Nephron (organoid): Measurements from ENCODE around the gene HS6ST3.

ENCODE experiments used
- H3K27ac Mint-ChIP-seq, 3 experiments: 2 replicates each; pipeline ENCODE4 v1.8.0; 2020; ENCODE audit warnings: mixed read lengths in 3 of 3, mild to moderate bottlenecking in 2 of 3, moderate library complexity in 1 of 3
- H3K27me3 Mint-ChIP-seq: 2 replicates; pipeline ENCODE4 v1.8.0; 2021; ENCODE audit warnings: low read depth, mild to moderate bottlenecking, moderate library complexity, mixed read lengths
- H3K36me3 Mint-ChIP-seq: 2 replicates; pipeline ENCODE4 v1.8.0; 2020; ENCODE audit warnings: low read depth, mixed read lengths
- H3K4me1 Mint-ChIP-seq: 2 replicates; pipeline ENCODE4 v1.8.0; 2020; ENCODE audit warnings: mixed read lengths
- H3K4me3 Mint-ChIP-seq, 3 experiments: 2 replicates each; pipeline ENCODE4 v1.8.0; 2020; ENCODE audit warnings: mild to moderate bottlenecking in 3 of 3, mixed read lengths in 3 of 3, moderate library complexity in 2 of 3
- H3K9me3 Mint-ChIP-seq: 2 replicates; pipeline ENCODE4 v1.8.0; 2020; ENCODE audit warnings: mixed read lengths
- CTCF ChIP-seq, 3 experiments: fragments of 200-600 bp; sonication (generic); IDR thresholded peaks; one replicate each; pipeline ENCODE4 v1.5.0; 2021; ENCODE audit warnings: antibody characterized with exemption in 3 of 3; ENCODE audit not compliant: unreplicated experiment in 3 of 3

Gene HS6ST3

GRCh38 chr13:96837809-96838208, 747.9 kb downstream of the HS6ST3 start:
- peaks cover 6% of the 10 kb centered on the region for H3K27me3 Mint-ChIP-seq
- no peak overlapping the region for H3K4me3 Mint-ChIP-seq
- TF ChIP-seq CTCF (IDR thresholded peaks at IDR 0.05; ENCODE audit: unreplicated experiment in 3 of 3): no peak
- H3K4me1 Mint-ChIP-seq: peaks cover 12% of the 10 kb centered on the region
- H3K36me3 Mint-ChIP-seq: no peaks in the 10 kb centered on the region
- H3K9me3 Mint-ChIP-seq: peaks cover 6% of the 10 kb centered on the region
- no peak overlapping the region for H3K27ac Mint-ChIP-seq

- Mint-ChIP-seq H3K4me1 (peaks cover 5% of the 10 kb centered on the region), H3K4me3 (no peak overlapping the region), H3K9me3 (peaks cover 3% of the 10 kb centered on the region), H3K27me3 (peaks cover 3% of the 10 kb centered on the region), H3K27ac (no peak overlapping the region), H3K36me3 (no peaks in the 10 kb centered on the region)
- TF ChIP-seq CTCF (IDR thresholded peaks at IDR 0.05; ENCODE audit: unreplicated experiment in 3 of 3): no peak
Observed at GRCh38 chr13:96844195-96844594, 754.3 kb downstream of the HS6ST3 start.

GRCh38 chr13:96844616-96845015, 754.7 kb downstream of the HS6ST3 start:
- no peak overlapping the region for H3K27ac Mint-ChIP-seq
- TF ChIP-seq CTCF (IDR thresholded peaks at IDR 0.05; ENCODE audit: unreplicated experiment in 3 of 3): no peak
- peaks cover 5% of the 10 kb centered on the region for H3K4me1 Mint-ChIP-seq
- H3K27me3 Mint-ChIP-seq: peaks cover 3% of the 10 kb centered on the region
- no peaks in the 10 kb centered on the region for H3K36me3 Mint-ChIP-seq
- H3K4me3 Mint-ChIP-seq: no peak overlapping the region
- H3K9me3 Mint-ChIP-seq: peaks cover 3% of the 10 kb centered on the region

- Mint-ChIP-seq H3K27ac (no peak overlapping the region), H3K4me3 (no peak overlapping the region), H3K27me3 (peaks cover 7% of the 10 kb centered on the region), H3K36me3 (no peaks in the 10 kb centered on the region), H3K9me3 (peaks cover 2% of the 10 kb centered on the region), H3K4me1 (peaks cover 5% of the 10 kb centered on the region)
- TF ChIP-seq CTCF (IDR thresholded peaks at IDR 0.05; ENCODE audit: unreplicated experiment in 3 of 3): no peak
Observed at GRCh38 chr13:96848286-96848685, 758.4 kb downstream of the HS6ST3 start.

GRCh38 chr13:96849091-96849490, 759.2 kb downstream of the HS6ST3 start:
- no peaks in the 10 kb centered on the region for H3K36me3 Mint-ChIP-seq
- no peak overlapping the region for H3K4me3 Mint-ChIP-seq
- H3K27me3 Mint-ChIP-seq: peaks cover 7% of the 10 kb centered on the region
- peaks cover 8% of the 10 kb centered on the region for H3K9me3 Mint-ChIP-seq
- peaks cover 2% of the 10 kb centered on the region for H3K4me1 Mint-ChIP-seq
- TF ChIP-seq CTCF (IDR thresholded peaks at IDR 0.05; ENCODE audit: unreplicated experiment in 3 of 3): no peak
- no peak overlapping the region for H3K27ac Mint-ChIP-seq

GRCh38 chr13:96850538-96851145, 760.7 kb downstream of the HS6ST3 start:
- peaks cover 8% of the 10 kb centered on the region for H3K9me3 Mint-ChIP-seq
- no peak for TF ChIP-seq CTCF (IDR thresholded peaks at IDR 0.05; ENCODE audit: unreplicated experiment in 3 of 3)
- H3K36me3 Mint-ChIP-seq: no peaks in the 10 kb centered on the region
- peaks cover 7% of the 10 kb centered on the region for H3K27me3 Mint-ChIP-seq
- no peak overlapping the region for H3K4me3 Mint-ChIP-seq
- H3K27ac Mint-ChIP-seq: no peak overlapping the region
- H3K4me1 Mint-ChIP-seq: no peaks in the 10 kb centered on the region
